H1 (cell line): ENCODE measurements around the gene FGFRL1. TPM values are rescaled to one million over a fixed set of nuclear protein-coding genes. Genes with fewer than 3 reads are reported as not detected.

Experiments used
- CTCF ChIA-PET: fragments of 300-600 bp; sonication (Branson Sonifier 250); formaldehyde crosslinking; loops from one replicate; lab custom pipeline; 2021; ENCODE audit not compliant: partially characterized antibody; lab: Charles Lee
- POLR2A ChIA-PET: fragments of 300-600 bp; sonication (Branson Sonifier 250); formaldehyde crosslinking; loops from one replicate; lab custom pipeline; 2021; ENCODE audit warnings: inconsistent platforms; ENCODE audit not compliant: partially characterized antibody; lab: Charles Lee
- DNase-seq, 2 experiments: peaks; one replicate each; pipeline versions ENCODE4 v3.0.0 to v3.0.0-alpha.2; 2010 to 2022; ENCODE audit warnings: low spot score in 2 of 2, low read depth in 1 of 2, mixed read lengths in 1 of 2
- FAIRE-seq: peaks from 2 replicates; lab custom pipeline; 2011; peaks lifted over from hg19 to GRCh38; lab: Jason Lieb, UNC
- H2AFZ ChIP-seq: 2 replicates; pipeline ENCODE4 v1.8.1; 2012; ENCODE audit warnings: low read length, inconsistent platforms
- H2AK5ac ChIP-seq: 2 replicates; pipeline ENCODE4 v1.6.1; 2013; ENCODE audit warnings: low read depth, low read length
- H2BK120ac ChIP-seq: replicated peaks from 2 replicates; pipeline ENCODE3; 2013; ENCODE audit warnings: low read depth, low read length, inconsistent platforms
- H2BK12ac ChIP-seq: 2 replicates; pipeline ENCODE4 v1.6.1; 2013; ENCODE audit warnings: low read depth, low read length
- H2BK15ac ChIP-seq: 2 replicates; pipeline ENCODE4 v1.6.1; 2013; ENCODE audit warnings: low read length
- H2BK20ac ChIP-seq: 2 replicates; pipeline ENCODE4 v1.6.1; 2013; ENCODE audit warnings: low read length
- H2BK5ac ChIP-seq: 2 replicates; pipeline ENCODE4 v1.6.1; 2013; ENCODE audit warnings: low read depth, low read length
- H3K14ac ChIP-seq: 2 replicates; pipeline ENCODE4 v1.6.1; 2013; ENCODE audit warnings: inconsistent platforms; ENCODE audit not compliant: insufficient read length
- H3K18ac ChIP-seq: 2 replicates; pipeline ENCODE4 v1.6.1; 2013; ENCODE audit warnings: low read length; ENCODE audit errors: extremely low read depth
- H3K23ac ChIP-seq: 2 replicates; pipeline ENCODE4 v1.6.1; 2013; ENCODE audit warnings: inconsistent platforms; ENCODE audit not compliant: insufficient read length
- H3K23me2 ChIP-seq: 2 replicates; pipeline ENCODE4 v1.6.1; 2013; ENCODE audit warnings: low read depth, low read length
- H3K27ac ChIP-seq: 2 replicates; pipeline ENCODE4 v1.6.1; 2011; ENCODE audit warnings: low read depth, low read length, inconsistent platforms
- H3K27me3 ChIP-seq, 4 experiments: replicated peaks in 1 of 4; 1 replicate in 1 of 4; 2 replicates in 3 of 4; pipeline versions ENCODE4 v1.6.1 to v1.8.1; 2011 to 2013; ENCODE audit warnings: low read length in 3 of 4, mild to moderate bottlenecking in 3 of 4, inconsistent platforms in 2 of 4, mixed read lengths in 2 of 4, moderate library complexity in 1 of 4; ENCODE audit not compliant: control insufficient read depth in 3 of 4, insufficient read depth in 3 of 4; ENCODE audit errors: extremely low read depth in 1 of 4
- H3K36me3 ChIP-seq, 4 experiments: 2 replicates each; pipeline versions ENCODE4 v1.6.1 to v1.8.1; 2011 to 2013; ENCODE audit warnings: mild to moderate bottlenecking in 4 of 4, low read length in 3 of 4, moderate library complexity in 2 of 4, control low read depth in 1 of 4, inconsistent platforms in 1 of 4; ENCODE audit not compliant: insufficient read depth in 4 of 4, control insufficient read depth in 2 of 4
- H3K4ac ChIP-seq: replicated peaks from 2 replicates; pipeline ENCODE3; 2013; ENCODE audit warnings: low read length, low read depth, mixed read lengths, inconsistent platforms; ENCODE audit not compliant: insufficient read length
- H3K4me1 ChIP-seq, 4 experiments: replicated peaks in 1 of 4; 1 replicate in 1 of 4; 2 replicates in 3 of 4; pipeline versions ENCODE4 v1.6.1 to v1.8.1; 2011 to 2013; ENCODE audit warnings: low read length in 3 of 4, inconsistent platforms in 2 of 4, mixed read lengths in 1 of 4; ENCODE audit not compliant: insufficient read depth in 4 of 4, control insufficient read depth in 3 of 4
- H3K4me2 ChIP-seq, 2 experiments: 2 replicates each; pipeline versions ENCODE4 v1.6.1 to v1.8.1; 2011 to 2013; ENCODE audit warnings: low read depth in 2 of 2, low read length in 2 of 2, control low read depth in 1 of 2, inconsistent platforms in 1 of 2, mild to moderate bottlenecking in 1 of 2; ENCODE audit not compliant: insufficient read depth in 1 of 2
- H3K4me3 ChIP-seq, 4 experiments: fragments of 200-600, 300-600 bp in 1 of 4; sonication (generic), shearing (Covaris generic), sonication (Bioruptor Twin) in 1 of 4; 2 replicates each; pipeline versions ENCODE4 v1.5.1 to v1.8.1; 2011 to 2016; ENCODE audit warnings: low read length in 4 of 4, low read depth in 3 of 4, control low read depth in 2 of 4, inconsistent platforms in 2 of 4, mild to moderate bottlenecking in 2 of 4, mixed read lengths in 1 of 4, moderate library complexity in 1 of 4; ENCODE audit not compliant: insufficient read depth in 2 of 4; ENCODE audit errors: extremely low read depth in 1 of 4
- H3K56ac ChIP-seq: replicated peaks from 2 replicates; pipeline ENCODE3; 2013; ENCODE audit warnings: low read depth, mild to moderate bottlenecking, mixed read lengths, low read length, inconsistent platforms; ENCODE audit not compliant: insufficient read length
- H3K79me1 ChIP-seq: 2 replicates; pipeline ENCODE4 v1.6.1; 2013; ENCODE audit warnings: low read depth, low read length, control low read depth
- H3K79me2 ChIP-seq, 2 experiments: 2 replicates each; pipeline versions ENCODE4 v1.6.1 to v1.8.1; 2012 to 2013; ENCODE audit warnings: low read length in 2 of 2, mild to moderate bottlenecking in 2 of 2, inconsistent platforms in 1 of 2; ENCODE audit not compliant: insufficient read depth in 2 of 2, control insufficient read depth in 1 of 2
- H3K9ac ChIP-seq, 4 experiments: replicated peaks in 1 of 4; 1 replicate in 1 of 4; 2 replicates in 3 of 4; pipeline versions ENCODE4 v1.6.1 to v1.8.1; 2011 to 2013; ENCODE audit warnings: low read depth in 3 of 4, low read length in 3 of 4, control low read depth in 2 of 4, mild to moderate bottlenecking in 2 of 4, moderate library complexity in 2 of 4, inconsistent platforms in 1 of 4; ENCODE audit errors: extremely low read depth in 1 of 4
- H3K9me3 ChIP-seq, 2 experiments: 2 replicates each; pipeline versions ENCODE4 v1.6.1 to v1.8.1; 2012 to 2013; ENCODE audit warnings: mild to moderate bottlenecking in 2 of 2, moderate library complexity in 2 of 2, control low read depth in 1 of 2, inconsistent platforms in 1 of 2, low read depth in 1 of 2, low read length in 1 of 2, mixed read lengths in 1 of 2; ENCODE audit not compliant: insufficient read depth in 2 of 2
- H4K20me1 ChIP-seq, 2 experiments: replicated peaks in 1 of 2; 2 replicates each; pipeline versions ENCODE3 to v1.8.1; 2011 to 2013; ENCODE audit warnings: inconsistent platforms in 2 of 2, low read length in 2 of 2, mild to moderate bottlenecking in 1 of 2; ENCODE audit not compliant: insufficient read depth in 2 of 2, control insufficient read depth in 1 of 2
- H4K5ac ChIP-seq: 2 replicates; pipeline ENCODE4 v1.6.1; 2013; ENCODE audit warnings: low read length, low read depth, mixed read lengths, inconsistent platforms; ENCODE audit not compliant: insufficient read length
- H4K8ac ChIP-seq: 2 replicates; pipeline ENCODE4 v1.8.0; 2013; ENCODE audit warnings: mild to moderate bottlenecking, moderate library complexity, low read length, inconsistent platforms; ENCODE audit not compliant: insufficient read depth; ENCODE audit errors: extremely low read depth
- H4K91ac ChIP-seq: replicated peaks from 2 replicates; pipeline ENCODE3; 2013; ENCODE audit warnings: low read length, mixed read lengths, inconsistent platforms; ENCODE audit not compliant: insufficient read length
- EZH2 ChIP-seq: fragments of 200-600 bp; sonication (generic); IDR thresholded peaks from 2 replicates; pipeline ENCODE4 v1.7.1; 2012; ENCODE audit warnings: low read depth, mild to moderate bottlenecking, moderate library complexity, low read length, inconsistent platforms; ENCODE audit not compliant: severe bottlenecking
- FOSL1 ChIP-seq: IDR thresholded peaks from 2 replicates; pipeline ENCODE4 v1.6.1; 2011; ENCODE audit warnings: mild to moderate bottlenecking, low read depth, low read length, moderate library complexity; ENCODE audit not compliant: insufficient read depth
- GTF2F1 ChIP-seq: IDR thresholded peaks from 2 replicates; pipeline ENCODE4 v1.6.1; 2012; ENCODE audit warnings: low read depth, low read length, improper control_type of control experiment, borderline replicate concordance
- KDM1A ChIP-seq: fragments of 200-600, 300-600 bp; sonication (generic); IDR thresholded peaks from 2 replicates; pipeline ENCODE4 v1.7.1; 2016; ENCODE audit warnings: mild to moderate bottlenecking, low read length, borderline replicate concordance
- PHF8 ChIP-seq: fragments of 200-600 bp; sonication (generic); conservative IDR thresholded peaks from 2 replicates; pipeline ENCODE4 v1.7.1; 2012; ENCODE audit warnings: low read depth, mild to moderate bottlenecking, inconsistent platforms, low read length, moderate library complexity
- TBP ChIP-seq: IDR thresholded peaks from 2 replicates; pipeline ENCODE4 v1.6.1; 2011; ENCODE audit warnings: low read depth, low read length, improper control_type of control experiment
- ZNF274 ChIP-seq: IDR thresholded peaks from 2 replicates; pipeline ENCODE4 v1.7.0; 2012; ENCODE audit warnings: low read length, borderline replicate concordance; ENCODE audit errors: extremely low read depth
- WGBS, 2 experiments: shearing (Covaris generic) in 1 of 2; methylation state at CpG; one replicate each; pipeline versions ENCODE4 v1.1.6 to v1.1.7; 2013 to 2015; ENCODE audit warnings: low lambda C conversion rate in 2 of 2, mixed read lengths in 2 of 2, inconsistent platforms in 1 of 2, low coverage in 1 of 2, missing lambda C conversion rate in 1 of 2; ENCODE audit not compliant: insufficient replicate concordance in 2 of 2, insufficient coverage in 1 of 2, insufficient read length in 1 of 2; ENCODE audit errors: extremely low coverage in 1 of 2, missing lambda C conversion rate in 1 of 2; 5-methylcytosine and 5-hydroxymethylcytosine counted together
- polyA plus RNA-seq, 7 experiments: library from polyadenylated mRNA; depleted of rRNA in 3 of 7; stranded (reverse) in 5 of 7; unstranded in 2 of 7; fragments of >200 nt in 5 of 7; fragments of 200-250 nt in 2 of 7; gene quantifications; 1 replicate in 5 of 7; 2 replicates in 1 of 7; 4 replicates in 1 of 7; pipeline versions ENCODE4 v1.2.1 to v1.2.3, GENCODE V29; 2011 to 2013; ENCODE audit warnings: missing spikeins in 2 of 7, mixed read lengths in 2 of 7
- total RNA-seq: library from RNA; stranded (reverse); fragmentation: NEBNext Ultra II Directional; extraction: Animal tissue kit (Norgen Biotek cat#: 25700); gene quantifications from 2 replicates; pipeline ENCODE4 v1.2.1, GENCODE V29; 2021

FGFRL1 gene
- total and polyA plus RNA-seq, 2 of the 8 experiments (the other 6 are each of a cell fraction or from before 2014, with no cell fraction given), result 18.9 to 34.6 TPM

DNA sequence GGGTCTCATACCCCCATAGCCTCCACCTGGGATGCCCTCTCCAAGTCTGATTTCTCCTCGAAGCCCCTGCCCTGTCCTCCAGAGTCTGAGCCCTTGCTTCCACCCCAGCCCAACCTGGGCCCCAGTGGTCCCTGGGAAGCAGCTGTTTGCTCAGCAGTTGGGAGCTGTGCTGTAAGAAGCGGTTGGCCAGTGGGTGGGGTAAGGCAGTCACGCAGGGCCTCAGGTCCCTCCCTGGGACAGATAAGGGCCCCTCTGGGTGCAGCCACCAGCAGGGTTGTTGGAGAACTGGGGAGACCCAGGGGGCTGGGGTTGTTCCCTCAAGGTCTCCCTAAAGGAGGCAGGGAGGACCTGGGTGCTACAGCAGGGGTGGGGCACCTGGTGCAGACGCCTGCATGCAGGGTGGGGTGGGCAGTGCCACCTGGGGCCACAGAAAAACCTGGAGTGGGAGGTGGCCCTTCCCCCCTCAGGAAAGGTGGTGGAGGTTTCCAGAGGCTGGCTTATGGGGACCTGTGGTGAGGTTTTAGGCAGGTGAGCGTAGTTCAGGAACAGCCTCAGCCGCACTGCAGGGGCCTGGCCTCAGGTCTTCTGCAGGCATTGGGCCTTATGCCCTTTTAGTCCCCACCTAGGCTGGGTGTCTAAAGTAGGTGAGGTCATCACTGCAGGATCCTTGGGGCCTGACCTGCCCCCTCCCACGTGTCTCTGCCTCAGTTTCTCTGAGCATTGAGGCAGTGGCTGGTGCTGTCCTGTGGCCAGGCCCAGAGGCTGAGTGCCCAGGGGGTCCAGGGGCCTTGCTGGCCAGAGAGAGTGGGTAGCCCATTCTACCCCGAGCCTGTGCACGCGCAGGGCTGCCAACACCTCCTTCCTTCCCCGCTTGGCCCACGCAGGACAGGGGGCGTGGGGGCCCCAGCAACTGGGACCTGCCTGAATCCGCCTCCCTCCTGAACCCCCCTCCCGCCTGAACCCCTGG lies 15.1 kb upstream of the FGFRL1 start:
- POLR2A ChIA-PET, result no interaction called here
- no peak overlapping the region for H4K5ac ChIP-seq
- H3K18ac ChIP-seq, result no peak overlapping the region
- H2BK12ac ChIP-seq, result peak overlapping the region; percentile 39; the same call in 1 of the 2 replicates
- no peak overlapping the region for H2BK20ac ChIP-seq
- FAIRE-seq (no peak), DNase-seq (no peak)
- no peak overlapping the region for H3K23ac ChIP-seq
- no peaks in the 10 kb centered on the region for H3K79me1 ChIP-seq
- no peak overlapping the region for H2AFZ ChIP-seq
- no peak overlapping the region for H3K14ac ChIP-seq
- no peaks in the 10 kb centered on the region for H3K36me3 ChIP-seq
- peaks cover 0 to 2% (median 2%) of the 10 kb centered on the region in 4 experiments; a peak in 3 of 7 replicates for H3K4me1 ChIP-seq
- H3K23me2 ChIP-seq, result no peaks in the 10 kb centered on the region; the same call in 1 of the 2 replicates
- H3K9ac ChIP-seq, result no peak overlapping the region
- H3K9me3 ChIP-seq, result no peaks in the 10 kb centered on the region
- no peak overlapping the region for H2BK15ac ChIP-seq
- H3K79me2 ChIP-seq, result no peaks in the 10 kb centered on the region
- peak overlapping the region in 1 of 4 experiments; percentile 60; a peak in 2 of 8 replicates for H3K4me3 ChIP-seq
- H3K4me2 ChIP-seq, result peak overlapping the region in 1 of 2 experiments; percentile 38; a peak in 1 of 4 replicates
- H4K91ac ChIP-seq, result no peak overlapping the region
- H3K27ac ChIP-seq, result no peak overlapping the region
- no peak overlapping the region for H2BK5ac ChIP-seq
- no peak overlapping the region for H2BK120ac ChIP-seq
- peaks cover 2 to 20% of the 10 kb centered on the region in 2 experiments for H4K20me1 ChIP-seq
- 79% methylated on average over 13 of the region's 15 CpGs; no CpG with 5 or more reads in 1 of the 2 experiments for WGBS, 2 experiments
- no peak overlapping the region for H3K56ac ChIP-seq
- H4K8ac ChIP-seq, result no peak overlapping the region
- H3K27me3 ChIP-seq, result peaks cover 27 to 54% (median 51%) of the 10 kb centered on the region in 4 experiments
- TF ChIP-seq GTF2F1 (no peak), KDM1A (no peak), PHF8 (no peak), FOSL1 (no peak), EZH2 (no peak), TBP (no peak), ZNF274 (no peak)
- no peak overlapping the region for H2AK5ac ChIP-seq
- H3K4ac ChIP-seq, result no peak overlapping the region
- CTCF ChIA-PET, result interaction anchor here (0.8 kb wide), 1 partner anchor 576 kb away, joined by 3 read pairs; no protein-coding TSS in a partner anchor
